Esophagus squamous epithelium (tissue), 4 donors: Measurements from ENCODE around the gene DENND4A.

Experiments
- POLR2A ChIP-seq, 4 donors: fragments of 450-650 bp; IDR thresholded peaks; one replicate each; pipeline ENCODE4 v1.6.1; 2017; ENCODE audit warnings: antibody characterized with exemption in 4 of 4, mild to moderate bottlenecking in 4 of 4, moderate library complexity in 3 of 4
- TF ChIP-seq, protein P1 (sequence below), 6 experiments: fragments of 450-650 bp in 4 of 6; fragments of 200-600 bp in 2 of 6; sonication (generic) in 2 of 6; IDR thresholded peaks; one replicate each; pipeline ENCODE4 v1.5.1; 2016 to 2019; ENCODE audit warnings: antibody characterized with exemption in 6 of 6, mild to moderate bottlenecking in 4 of 6, moderate library complexity in 4 of 6

GRCh38 chr15:65773386-65774111, 18.5 kb downstream of the DENND4A start:
- TF ChIP-seq, protein P1, sequence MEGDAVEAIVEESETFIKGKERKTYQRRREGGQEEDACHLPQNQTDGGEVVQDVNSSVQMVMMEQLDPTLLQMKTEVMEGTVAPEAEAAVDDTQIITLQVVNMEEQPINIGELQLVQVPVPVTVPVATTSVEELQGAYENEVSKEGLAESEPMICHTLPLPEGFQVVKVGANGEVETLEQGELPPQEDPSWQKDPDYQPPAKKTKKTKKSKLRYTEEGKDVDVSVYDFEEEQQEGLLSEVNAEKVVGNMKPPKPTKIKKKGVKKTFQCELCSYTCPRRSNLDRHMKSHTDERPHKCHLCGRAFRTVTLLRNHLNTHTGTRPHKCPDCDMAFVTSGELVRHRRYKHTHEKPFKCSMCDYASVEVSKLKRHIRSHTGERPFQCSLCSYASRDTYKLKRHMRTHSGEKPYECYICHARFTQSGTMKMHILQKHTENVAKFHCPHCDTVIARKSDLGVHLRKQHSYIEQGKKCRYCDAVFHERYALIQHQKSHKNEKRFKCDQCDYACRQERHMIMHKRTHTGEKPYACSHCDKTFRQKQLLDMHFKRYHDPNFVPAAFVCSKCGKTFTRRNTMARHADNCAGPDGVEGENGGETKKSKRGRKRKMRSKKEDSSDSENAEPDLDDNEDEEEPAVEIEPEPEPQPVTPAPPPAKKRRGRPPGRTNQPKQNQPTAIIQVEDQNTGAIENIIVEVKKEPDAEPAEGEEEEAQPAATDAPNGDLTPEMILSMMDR (IDR thresholded peaks at IDR 0.05): no peak
- no peak for TF ChIP-seq POLR2A (IDR thresholded peaks at IDR 0.05)
